ENCODE results near the gene CDC16. TPM values are rescaled to one million over a fixed set of nuclear protein-coding genes. Genes with fewer than 3 reads are reported as not detected.
A peak's percentile ranks its signal among the peaks of the same experiment; 100 is the strongest.

CDC16 gene
- polyA plus RNA-seq, 6 donors from 2014 or later: 21.4 to 29.9 (median 24.5) TPM

GRCh38 chr13:114211446-114212157 is 23.1 kb upstream of the CDC16 start:
- DNase-seq (no peak), ATAC-seq (ENCODE audit: low read depth in 2 of 2) (no peak)
- H3K27ac Mint-ChIP-seq: peak overlapping the region in 1 of 6 donors; percentile 39
- no peak overlapping the region for H3K4me3 Mint-ChIP-seq
- peaks cover 21 to 39% (median 32%) of the 10 kb centered on the region in 3 donors for H3K27me3 Mint-ChIP-seq
- no peaks in the 10 kb centered on the region for H3K36me3 Mint-ChIP-seq
- H3K9me3 Mint-ChIP-seq: peaks cover 0 to 2% (median 0%) of the 10 kb centered on the region in 7 donors
- no peaks in the 10 kb centered on the region for H3K4me1 Mint-ChIP-seq

- Mint-ChIP-seq H3K4me3 (no peak overlapping the region), H3K27me3 (peaks cover 21 to 39% (median 36%) of the 10 kb centered on the region in 3 donors), H3K9me3 (peaks cover 0 to under 1% (median 0%) of the 10 kb centered on the region in 7 donors), H3K27ac (no peak overlapping the region), H3K36me3 (no peaks in the 10 kb centered on the region), H3K4me1 (no peaks in the 10 kb centered on the region)
- no peak for DNase-seq
- no peak for ATAC-seq (ENCODE audit: low read depth in 2 of 2)
Observed at GRCh38 chr13:114212158-114212495, 22.6 kb upstream of the CDC16 start.

- no peak overlapping the region for H3K27ac Mint-ChIP-seq
Observed at GRCh38 chr13:114213980-114214379, 20.7 kb upstream of the CDC16 start.

GRCh38 chr13:114219392-114219791 is 15.3 kb upstream of the CDC16 start:
- no peaks in the 10 kb centered on the region for H3K9me3 Mint-ChIP-seq
- H3K36me3 Mint-ChIP-seq: no peaks in the 10 kb centered on the region
- H3K27ac Mint-ChIP-seq: no peak overlapping the region
- DNase-seq (no peak), ATAC-seq (ENCODE audit: low read depth in 2 of 2) (no peak)
- H3K4me3 Mint-ChIP-seq: no peak overlapping the region
- peaks cover 10 to 17% (median 13%) of the 10 kb centered on the region in 3 donors for H3K4me1 Mint-ChIP-seq
- peaks cover 7 to 12% (median 8%) of the 10 kb centered on the region in 3 donors for H3K27me3 Mint-ChIP-seq

More at GRCh38 chr13:114213980-114214379, 20.7 kb upstream of the CDC16 start:
- no peak for DNase-seq
- ATAC-seq (ENCODE audit: low read depth in 2 of 2): no peak
- no peaks in the 10 kb centered on the region for H3K4me1 Mint-ChIP-seq
- H3K27me3 Mint-ChIP-seq: peaks cover 21 to 39% (median 36%) of the 10 kb centered on the region in 3 donors
- H3K4me3 Mint-ChIP-seq: no peak overlapping the region
- no peaks in the 10 kb centered on the region for H3K36me3 Mint-ChIP-seq
- no peaks in the 10 kb centered on the region for H3K9me3 Mint-ChIP-seq

- no peaks in the 10 kb centered on the region for H3K36me3 Mint-ChIP-seq
- DNase-seq (peak; percentile 42), ATAC-seq (ENCODE audit: low read depth in 2 of 2) (peak; percentile 56 to 65)
- H3K27me3 Mint-ChIP-seq: peaks cover 3 to 5% (median 4%) of the 10 kb centered on the region in 3 donors
- peak overlapping the region in 3 of 6 donors; percentile 0 to 26 (median 18) for H3K27ac Mint-ChIP-seq
- no peaks in the 10 kb centered on the region for H3K9me3 Mint-ChIP-seq
- peaks cover 16 to 28% (median 20%) of the 10 kb centered on the region in 3 donors for H3K4me1 Mint-ChIP-seq
- peak overlapping the region in 7 of 8 donors; percentile 7 to 61 (median 31) for H3K4me3 Mint-ChIP-seq
Observed at GRCh38 chr13:114222461-114222968, 12.2 kb upstream of the CDC16 start.

- Mint-ChIP-seq H3K27me3 (peaks cover 3 to 16% (median 13%) of the 10 kb centered on the region in 3 donors), H3K4me3 (no peak overlapping the region), H3K4me1 (peaks cover 16 to 28% (median 20%) of the 10 kb centered on the region in 3 donors), H3K9me3 (no peaks in the 10 kb centered on the region), H3K36me3 (no peaks in the 10 kb centered on the region), H3K27ac (no peak overlapping the region)
- DNase-seq (no peak), ATAC-seq (ENCODE audit: low read depth in 2 of 2) (no peak)
Observed at GRCh38 chr13:114224201-114224600, 10.5 kb upstream of the CDC16 start.

- Mint-ChIP-seq H3K36me3 (no peaks in the 10 kb centered on the region), H3K4me1 (peaks cover 16 to 28% (median 20%) of the 10 kb centered on the region in 3 donors), H3K27me3 (peaks cover 17 to 29% (median 23%) of the 10 kb centered on the region in 3 donors), H3K9me3 (no peaks in the 10 kb centered on the region), H3K27ac (peak overlapping the region in 1 of 6 donors; percentile 65), H3K4me3 (no peak overlapping the region)
- no peak for DNase-seq
- no peak for ATAC-seq (ENCODE audit: low read depth in 2 of 2)
Observed at GRCh38 chr13:114225610-114226009, 9.1 kb upstream of the CDC16 start.

- DNase-seq (no peak), ATAC-seq (ENCODE audit: low read depth in 2 of 2) (no peak)
- no peaks in the 10 kb centered on the region for H3K36me3 Mint-ChIP-seq
- H3K9me3 Mint-ChIP-seq: no peaks in the 10 kb centered on the region
- H3K27ac Mint-ChIP-seq: no peak overlapping the region
- H3K4me3 Mint-ChIP-seq: no peak overlapping the region
- peaks cover 20 to 33% (median 28%) of the 10 kb centered on the region in 3 donors for H3K27me3 Mint-ChIP-seq
- peaks cover 16 to 28% (median 20%) of the 10 kb centered on the region in 3 donors for H3K4me1 Mint-ChIP-seq
Observed at GRCh38 chr13:114226088-114226487, 8.6 kb upstream of the CDC16 start.

- Mint-ChIP-seq H3K9me3 (no peaks in the 10 kb centered on the region), H3K4me1 (peaks cover 16 to 22% (median 18%) of the 10 kb centered on the region in 3 donors), H3K36me3 (no peaks in the 10 kb centered on the region), H3K27me3 (peaks cover 24 to 37% (median 32%) of the 10 kb centered on the region in 3 donors), H3K4me3 (no peak overlapping the region), H3K27ac (no peak overlapping the region)
- ATAC-seq (ENCODE audit: low read depth in 2 of 2) (peak; percentile 84 to 86), DNase-seq (peak; percentile 77)
Observed at GRCh38 chr13:114226699-114227323, 7.9 kb upstream of the CDC16 start.

GRCh38 chr13:114227528-114227927 is 7.2 kb upstream of the CDC16 start:
- Mint-ChIP-seq H3K9me3 (no peaks in the 10 kb centered on the region), H3K27ac (peak overlapping the region in 2 of 6 donors; percentile 4 to 94), H3K27me3 (peaks cover 22 to 43% (median 32%) of the 10 kb centered on the region in 3 donors), H3K4me3 (no peak overlapping the region), H3K36me3 (no peaks in the 10 kb centered on the region), H3K4me1 (peaks cover 9 to 15% (median 11%) of the 10 kb centered on the region in 3 donors)
- DNase-seq (no peak), ATAC-seq (ENCODE audit: low read depth in 2 of 2) (no peak)

GRCh38 chr13:114228176-114228575 is 6.5 kb upstream of the CDC16 start:
- H3K27me3 Mint-ChIP-seq: peaks cover 25 to 43% (median 32%) of the 10 kb centered on the region in 3 donors
- H3K27ac Mint-ChIP-seq: no peak overlapping the region
- H3K4me1 Mint-ChIP-seq: peaks cover 6 to 11% (median 7%) of the 10 kb centered on the region in 3 donors
- H3K4me3 Mint-ChIP-seq: no peak overlapping the region
- ATAC-seq (ENCODE audit: low read depth in 2 of 2) (no peak), DNase-seq (no peak)
- H3K36me3 Mint-ChIP-seq: no peaks in the 10 kb centered on the region
- no peaks in the 10 kb centered on the region for H3K9me3 Mint-ChIP-seq

- DNase-seq: no peak
- Mint-ChIP-seq H3K36me3 (no peaks in the 10 kb centered on the region), H3K9me3 (no peaks in the 10 kb centered on the region), H3K4me3 (peak overlapping the region in 1 of 8 donors; percentile 35), H3K27ac (peak overlapping the region in 1 of 6 donors; percentile 60), H3K4me1 (peaks cover 9 to 13% (median 10%) of the 10 kb centered on the region in 3 donors), H3K27me3 (peaks cover 25 to 43% (median 32%) of the 10 kb centered on the region in 3 donors)
- no peak for ATAC-seq (ENCODE audit: low read depth in 2 of 2)
Observed at GRCh38 chr13:114229506-114229905, 5.2 kb upstream of the CDC16 start.

- ATAC-seq (ENCODE audit: low read depth in 2 of 2) (no peak), DNase-seq (no peak)
- no peaks in the 10 kb centered on the region for H3K9me3 Mint-ChIP-seq
- no peak overlapping the region for H3K4me3 Mint-ChIP-seq
- no peak overlapping the region for H3K27ac Mint-ChIP-seq
- peaks cover 5 to 10% (median 7%) of the 10 kb centered on the region in 3 donors for H3K4me1 Mint-ChIP-seq
- H3K27me3 Mint-ChIP-seq: peaks cover 25 to 43% (median 32%) of the 10 kb centered on the region in 3 donors
- no peaks in the 10 kb centered on the region for H3K36me3 Mint-ChIP-seq
Observed at GRCh38 chr13:114230117-114230516, 4.6 kb upstream of the CDC16 start.
